GM12878 (cell line): Measurements from ENCODE around the gene TRHDE. TPM values are rescaled to one million over a fixed set of nuclear protein-coding genes. Genes with fewer than 3 reads are reported as not detected.

Experiments used
- ATAC-seq: fragments of 200-7000 bp; cut with Tn5 transposase; 3 replicates; pipeline ENCODE4 v1.9.1; 2020; ENCODE audit warnings: mild to moderate bottlenecking, moderate library complexity
- BruUV-seq: library from RNA; stranded (reverse); fragments of 400-500 nt; replicated peaks from 2 replicates; lab custom pipeline; 2021; lab: Mats Ljungman, UMichigan
- CTCF ChIA-PET: fragments of 300-600 bp; sonication (Branson Sonifier 250); formaldehyde crosslinking; extraction: SDS; loops from one replicate; lab custom pipeline; 2021; ENCODE audit warnings: inconsistent platforms; lab: Yijun Ruan, JAX
- POLR2A ChIA-PET: fragments of 350-600 bp; formaldehyde crosslinking; extraction: SDS; loops from one replicate; lab custom pipeline; 2021; ENCODE audit warnings: inconsistent platforms; lab: Charles Lee
- RAD21 ChIA-PET: fragments of 300-600 bp; sonication (Branson Sonifier 250); formaldehyde crosslinking; loops from one replicate; lab custom pipeline; 2023; ENCODE audit warnings: antibody characterized with exemption; ENCODE audit not compliant: unreplicated experiment; lab: Charles Lee
- SMC1A ChIA-PET: fragments of 300-600 bp; sonication (Branson Sonifier 250); formaldehyde crosslinking; loops from one replicate; lab custom pipeline; 2023; ENCODE audit not compliant: unreplicated experiment, uncharacterized antibody; lab: Charles Lee
- DNase-seq: peaks from one replicate; pipeline ENCODE4 v3.0.0-alpha.2; 2011; ENCODE audit warnings: low read depth, low spot score
- FAIRE-seq: peaks from 3 replicates; lab custom pipeline; 2011; peaks lifted over from hg19 to GRCh38; lab: Jason Lieb, UNC
- H2AFZ ChIP-seq: 2 replicates; pipeline ENCODE4 v1.6.0; 2011; ENCODE audit warnings: low read depth, low read length, control low read depth; ENCODE audit not compliant: control insufficient read depth
- H3K27ac ChIP-seq: 2 replicates; pipeline ENCODE4 v1.5.1; 2011; ENCODE audit warnings: control low read depth; ENCODE audit not compliant: control insufficient read depth, insufficient read depth
- H3K27me3 ChIP-seq, 2 experiments: replicated peaks in 1 of 2; 2 replicates each; pipeline versions ENCODE4 v1.6.0 to v1.6.1; 2011; ENCODE audit warnings: low read length in 1 of 2; ENCODE audit not compliant: control insufficient read depth in 2 of 2, insufficient read depth in 2 of 2
- H3K36me3 ChIP-seq, 2 experiments: 2 replicates each; pipeline ENCODE4 v1.5.1; 2011; ENCODE audit warnings: low read length in 1 of 2; ENCODE audit not compliant: control insufficient read depth in 2 of 2, insufficient read depth in 2 of 2
- H3K4me1 ChIP-seq: 2 replicates; pipeline ENCODE4 v1.6.1; 2011; ENCODE audit warnings: mild to moderate bottlenecking, low read length, moderate library complexity, mixed read lengths; ENCODE audit not compliant: control insufficient read depth, insufficient read depth
- H3K4me2 ChIP-seq: 2 replicates; pipeline ENCODE4 v1.6.0; 2011; ENCODE audit warnings: control low read depth; ENCODE audit not compliant: control insufficient read depth, insufficient read depth
- H3K4me3 ChIP-seq: fragments of 200-600 bp; sonication (generic); 2 replicates; pipeline ENCODE4 v1.5.1; 2016
- H3K79me2 ChIP-seq: 2 replicates; pipeline ENCODE4 v1.6.0; 2011; ENCODE audit warnings: low read length; ENCODE audit not compliant: control insufficient read depth, insufficient read depth
- H3K9ac ChIP-seq: 2 replicates; pipeline ENCODE4 v1.8.0; 2011; ENCODE audit warnings: low read length, control low read depth, mixed read lengths; ENCODE audit not compliant: control insufficient read depth, insufficient read depth
- H3K9me3 ChIP-seq: replicated peaks from 3 replicates; pipeline ENCODE4 v1.5.1; 2011; ENCODE audit warnings: mild to moderate bottlenecking, low read length; ENCODE audit not compliant: control insufficient read depth, insufficient read depth
- H4K20me1 ChIP-seq: 2 replicates; pipeline ENCODE4 v1.6.0; 2011; ENCODE audit not compliant: control insufficient read depth, insufficient read depth
- BACH1 ChIP-seq: fragments of 450-650 bp; IDR thresholded peaks from 2 replicates; pipeline ENCODE4 v1.6.1; 2017; ENCODE audit warnings: mild to moderate bottlenecking, borderline replicate concordance
- CBFB ChIP-seq: IDR thresholded peaks from 2 replicates; pipeline ENCODE4 v1.6.1; 2016; ENCODE audit warnings: antibody characterized with exemption, low read depth
- ELK1 ChIP-seq: IDR thresholded peaks from 2 replicates; pipeline ENCODE4 v1.6.1; 2012; ENCODE audit warnings: low read depth, low read length, improper control_type of control experiment
- EP300 ChIP-seq, 2 experiments: fragments of 150-350 bp in 1 of 2; IDR thresholded peaks; 2 replicates each; pipeline ENCODE4 v1.6.1; 2011 to 2012; ENCODE audit warnings: low read depth in 2 of 2, low read length in 2 of 2, borderline replicate concordance in 1 of 2, improper control_type of control experiment in 1 of 2, inconsistent platforms in 1 of 2; ENCODE audit not compliant: control insufficient read depth in 1 of 2
- ETV6 ChIP-seq, 2 experiments: fragments of 450-650 bp in 1 of 2; IDR thresholded peaks in 1 of 2; conservative IDR thresholded peaks in 1 of 2; 2 replicates each; pipeline ENCODE4 v1.6.1; 2014; ENCODE audit warnings: antibody characterized with exemption in 1 of 2, borderline replicate concordance in 1 of 2, low read depth in 1 of 2, mild to moderate bottlenecking in 1 of 2, moderate library complexity in 1 of 2
- EZH2 ChIP-seq: IDR thresholded peaks from 2 replicates; pipeline ENCODE4 v1.6.1; 2012; ENCODE audit warnings: low read depth, mild to moderate bottlenecking, control low read depth, inconsistent platforms, low read length, borderline replicate concordance; ENCODE audit not compliant: control insufficient read depth
- FOXK2 ChIP-seq: fragments of 450-650 bp; IDR thresholded peaks from 2 replicates; pipeline ENCODE4 v1.6.1; 2017; ENCODE audit warnings: mild to moderate bottlenecking, moderate library complexity
- HDAC2 ChIP-seq: fragments of 200-600 bp; sonication (generic); IDR thresholded peaks from 2 replicates; pipeline ENCODE4 v1.6.1; 2017
- MLLT1 ChIP-seq: fragments of 450-650 bp; IDR thresholded peaks from 2 replicates; pipeline ENCODE4 v1.6.1; 2016; ENCODE audit warnings: mild to moderate bottlenecking
- NFYA ChIP-seq: IDR thresholded peaks from 2 replicates; pipeline ENCODE4 v1.6.1; 2011; ENCODE audit warnings: low read depth, mild to moderate bottlenecking, low read length, improper control_type of control experiment, borderline replicate concordance
- PML ChIP-seq: IDR thresholded peaks from 2 replicates; pipeline ENCODE4 v1.6.1; 2012; ENCODE audit warnings: low read length, inconsistent platforms
- RELB ChIP-seq: fragments of 450-650 bp; IDR thresholded peaks from 2 replicates; pipeline ENCODE4 v1.6.1; 2017; ENCODE audit warnings: low read depth, mild to moderate bottlenecking, moderate library complexity
- SMAD1 ChIP-seq: fragments of 450-650 bp; IDR thresholded peaks from 2 replicates; pipeline ENCODE4 v1.6.1; 2018; ENCODE audit warnings: mild to moderate bottlenecking, low read depth; ENCODE audit not compliant: partially characterized antibody
- SREBF1 ChIP-seq: IDR thresholded peaks from 2 replicates; pipeline ENCODE4 v1.6.1; 2012; ENCODE audit warnings: mild to moderate bottlenecking, low read length
- TAF1 ChIP-seq: IDR thresholded peaks from 2 replicates; pipeline ENCODE4 v1.6.1; 2011; ENCODE audit warnings: mild to moderate bottlenecking, low read depth, low read length, borderline replicate concordance
- ZNF687 ChIP-seq: fragments of 450-650 bp; IDR thresholded peaks from 2 replicates; pipeline ENCODE4 v1.6.1; 2017; ENCODE audit warnings: mild to moderate bottlenecking, moderate library complexity
- WGBS: methylation state at CpG from one replicate; pipeline ENCODE4 v1.1.6; 2016; ENCODE audit warnings: low lambda C conversion rate; ENCODE audit not compliant: insufficient replicate concordance, insufficient coverage; ENCODE audit errors: missing lambda C conversion rate; 5-methylcytosine and 5-hydroxymethylcytosine counted together
- in situ Hi-C: fragments of 300-500 bp; cut with MboI; formaldehyde crosslinking; loops from 9 replicates; pipeline ENCODE4 v1.14.3; 2018; ENCODE audit warnings: mixed read lengths
- intact Hi-C: fragments of 100-400 bp; cut with micrococcal nuclease; formaldehyde crosslinking; loops from one replicate; pipeline ENCODE4 v1.14.2; 2022; ENCODE audit not compliant: unreplicated experiment
- polyA plus RNA-seq, 11 experiments: library from polyadenylated mRNA; depleted of rRNA in 4 of 11; unstranded in 6 of 11; stranded (reverse) in 5 of 11; fragments of >200 nt; fragmentation: Nextera tagmentation in 4 of 11; fragmentation: Illumina TruSeq in 1 of 11; extraction: Ambion mirVana in 4 of 11; extraction: Trizol in 1 of 11; gene quantifications; 1 replicate in 1 of 11; 2 replicates in 10 of 11; pipeline versions ENCODE4 v1.2.1 to v1.2.3, GENCODE V29; 2011 to 2016; ENCODE audit warnings: inconsistent platforms in 2 of 11, missing spikeins in 2 of 11, low read depth in 1 of 11
- total RNA-seq, 4 experiments: library from RNA; depleted of rRNA in 3 of 4; stranded (reverse); fragments of >200 nt in 3 of 4; fragmentation: Illumina TruSeq in 1 of 4; extraction: Trizol in 1 of 4; gene quantifications; 2 replicates each; pipeline versions ENCODE4 v1.2.1 to v1.2.3, GENCODE V29; 2013 to 2021

Gene TRHDE
- total and polyA plus RNA-seq, 10 of the 15 experiments (the other 5 are each of a cell fraction or from before 2014, with no cell fraction given), result not detected

GRCh38 chr12:72278894-72279293 lies 6.7 kb downstream of the TRHDE start:
- no peak for TF ChIP-seq HDAC2
- TF ChIP-seq EP300 (IDR thresholded peaks at IDR 0.05; ENCODE audit: borderline replicate concordance in 1 of 2, control insufficient read depth in 1 of 2, low read depth in 2 of 2, low read length in 2 of 2), result no peak
- no peak for TF ChIP-seq TAF1
- TF ChIP-seq CBFB, result no peak
- TF ChIP-seq SREBF1, result no peak
- no peak for TF ChIP-seq PML
- TF ChIP-seq FOXK2, result no peak
- TF ChIP-seq NFYA, result no peak
- TF ChIP-seq SMAD1, result no peak
- no peak for TF ChIP-seq ZNF687
- no peak for TF ChIP-seq BACH1
- no peak for TF ChIP-seq EZH2
- TF ChIP-seq MLLT1, result no peak
- TF ChIP-seq RELB, result no peak
- TF ChIP-seq ELK1, result no peak
- no peak for TF ChIP-seq ETV6 (conservative IDR thresholded peaks at IDR 0.05 in 1 of 2, IDR thresholded peaks at IDR 0.05 in 1 of 2; ENCODE audit: borderline replicate concordance in 1 of 2, low read depth in 1 of 2)
- TF ChIP-seq, all 136 proteins: peak for 0
- H3K79me2 ChIP-seq, result no peaks in the 10 kb centered on the region
- POLR2A ChIA-PET, result no interaction called here
- SMC1A ChIA-PET, result no interaction called here
- in situ Hi-C loops (no loop called here), intact Hi-C loops (no loop called here)
- WGBS, result 2% methylated on average over 2 of the region's 2 CpGs
- BruUV-seq, result no TSS peak
- H3K27ac ChIP-seq, result no peak overlapping the region
- no peaks in the 10 kb centered on the region for H3K9me3 ChIP-seq
- H3K9ac ChIP-seq, result no peak overlapping the region
- RAD21 ChIA-PET, result no interaction called here
- no peaks in the 10 kb centered on the region for H4K20me1 ChIP-seq
- H3K4me3 ChIP-seq, result no peak overlapping the region
- peaks cover 0 to 2% of the 10 kb centered on the region in 2 experiments; a peak in 1 of 4 replicates for H3K27me3 ChIP-seq
- H2AFZ ChIP-seq, result no peak overlapping the region
- CTCF ChIA-PET, result no interaction called here
- FAIRE-seq (no peak), DNase-seq (no peak), ATAC-seq (no peak)
- no peaks in the 10 kb centered on the region for H3K4me1 ChIP-seq
- no peak overlapping the region for H3K4me2 ChIP-seq
- H3K36me3 ChIP-seq, result no peaks in the 10 kb centered on the region
